NT2/D1 (cell line): Measurements from ENCODE around the gene MAP3K5.

Experiments
- SUZ12 ChIP-seq: IDR thresholded peaks from 2 replicates; pipeline ENCODE4 v1.6.1; 2011; ENCODE audit not compliant: insufficient read length, insufficient read depth; ENCODE audit errors: extremely low read depth
- YY1 ChIP-seq: IDR thresholded peaks from 2 replicates; pipeline ENCODE4 v1.6.1; 2011; ENCODE audit not compliant: insufficient read length, insufficient read depth
- ZNF274 ChIP-seq: IDR thresholded peaks from 2 replicates; pipeline ENCODE4 v1.6.1; 2011; ENCODE audit warnings: mild to moderate bottlenecking, low read depth, low read length

DNA sequence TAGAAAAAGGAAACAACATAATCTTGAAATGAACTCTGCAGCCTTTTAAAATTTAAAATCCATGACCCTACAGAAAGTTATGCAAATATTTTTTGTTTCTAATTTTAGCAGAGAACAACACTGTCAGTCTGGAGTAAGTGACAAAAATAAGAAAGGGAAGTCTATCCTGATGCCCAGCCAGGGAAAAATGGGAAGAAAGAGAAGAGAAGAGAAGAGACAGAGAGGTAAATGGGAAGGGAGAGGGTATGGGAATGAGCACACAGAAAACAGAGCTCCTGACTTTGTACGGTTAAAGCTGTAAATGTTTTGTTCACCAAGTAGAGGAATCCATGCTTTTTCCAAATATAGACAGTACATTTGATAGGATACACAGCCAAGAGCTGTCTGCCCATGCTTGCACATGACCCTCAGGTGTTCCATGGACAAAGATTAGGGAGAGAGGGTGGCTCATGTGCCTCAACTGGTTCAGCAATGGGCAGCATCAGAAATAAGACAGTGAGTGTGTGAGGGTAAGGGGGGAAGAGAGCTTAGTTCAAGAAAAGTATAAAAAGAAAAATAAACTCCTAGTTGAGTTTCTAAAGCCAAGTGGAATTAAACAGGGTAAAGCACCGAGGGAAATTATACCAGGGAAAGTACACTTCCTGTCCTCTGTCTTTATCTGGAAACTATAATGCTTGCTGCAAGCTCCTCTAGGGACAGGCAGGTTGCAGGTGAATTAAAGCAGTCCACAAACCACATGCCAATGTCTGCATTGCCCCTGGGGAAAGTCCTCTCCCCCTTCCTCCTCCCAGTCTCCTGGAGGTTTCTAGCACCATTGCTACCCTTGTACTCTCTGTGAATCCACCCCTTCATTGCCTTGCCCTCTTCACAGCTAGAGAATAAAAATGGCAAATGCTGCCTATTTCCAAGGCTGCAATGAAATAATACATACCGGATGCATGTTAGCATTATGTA lies 30.0 kb downstream of the MAP3K5 start:
- TF ChIP-seq ZNF274 (no peak), YY1 (no peak), SUZ12 (no peak)
